ENCODE results near the gene CD300A. TPM values are rescaled to one million over a fixed set of nuclear protein-coding genes. Genes with fewer than 3 reads are reported as not detected.

CD300A gene
- polyA plus RNA-seq, 1 donor (not counting 4 experiments of a cell fraction or from before 2014, with no cell fraction given), result 0.07 TPM

GRCh38 chr17:74449306-74449705, 17.1 kb upstream of the CD300A start:
- Histone ChIP-seq H3K4me3 (ENCODE audit: control insufficient read depth in 2 of 3, extremely low read depth in 1 of 3, insufficient read depth in 2 of 3, low read depth in 1 of 3, low read length in 3 of 3) (no peak overlapping the region), H3K4me2 (ENCODE audit: control insufficient read depth, extremely low read depth, insufficient read depth, low read depth, low read length) (no peak overlapping the region), H3K9ac (ENCODE audit: control insufficient read depth, extremely low read depth, insufficient read depth, low read length) (no peak overlapping the region), H3K9me3 (ENCODE audit: control insufficient read depth, low read depth, low read length) (no peaks in the 10 kb centered on the region), H3K27ac (ENCODE audit: control insufficient read depth, insufficient read depth, low read length) (no peak overlapping the region), H3K36me3 (ENCODE audit: control insufficient read depth in 2 of 2, extremely low read depth in 1 of 2, insufficient read depth in 2 of 2, low read length in 2 of 2) (peaks cover 0 to 1% of the 10 kb centered on the region in 2 experiments), H2AFZ (ENCODE audit: control insufficient read depth, low read length) (no peak overlapping the region), H3K79me2 (ENCODE audit: control insufficient read depth, insufficient read depth, low read length) (no peaks in the 10 kb centered on the region), H3K27me3 (ENCODE audit: control insufficient read depth, extremely low read depth, insufficient read depth, low read length) (peaks cover 20% of the 10 kb centered on the region), H3K4me1 (ENCODE audit: control insufficient read depth, extremely low read depth, insufficient read depth, low read length) (peaks cover 7% of the 10 kb centered on the region), H3K9me1 (ENCODE audit: control insufficient read depth, extremely low read depth, insufficient read depth, low read length) (no peaks in the 10 kb centered on the region), H4K20me1 (ENCODE audit: control insufficient read depth, extremely low read depth, insufficient read depth, low read length) (no peaks in the 10 kb centered on the region)
- TF ChIP-seq EZH2 (IDR thresholded peaks at IDR 0.05; ENCODE audit: low read length) (no peak), CTCF (optimal IDR thresholded peaks at IDR 0.05 in 1 of 3, IDR thresholded peaks at IDR 0.05 in 1 of 3, conservative IDR thresholded peaks at IDR 0.05 in 1 of 3; ENCODE audit: extremely low read depth in 1 of 3, insufficient read depth in 2 of 3, low read length in 3 of 3) (no peak)
- FAIRE-seq, result no peak
- no peak for DNase-seq (ENCODE audit: low read depth, low spot score)
- dilution Hi-C loops (cut with MboI; ENCODE audit: extremely low pct_ligation_motif_present, low sequenced_read_pairs), result no loop called here

GRCh38 chr17:74449773-74450172, 16.7 kb upstream of the CD300A start:
- no peak overlapping the region for H3K9ac ChIP-seq (ENCODE audit: control insufficient read depth, extremely low read depth, insufficient read depth, low read length)
- no peak for DNase-seq (ENCODE audit: low read depth, low spot score)
- H2AFZ ChIP-seq (ENCODE audit: control insufficient read depth, low read length), result no peak overlapping the region
- dilution Hi-C loops (cut with MboI; ENCODE audit: extremely low pct_ligation_motif_present, low sequenced_read_pairs), result no loop called here
- H3K79me2 ChIP-seq (ENCODE audit: control insufficient read depth, insufficient read depth, low read length), result no peaks in the 10 kb centered on the region
- no peaks in the 10 kb centered on the region for H3K9me3 ChIP-seq (ENCODE audit: control insufficient read depth, low read depth, low read length)
- peaks cover 0 to 1% of the 10 kb centered on the region in 2 experiments for H3K36me3 ChIP-seq (ENCODE audit: control insufficient read depth in 2 of 2, extremely low read depth in 1 of 2, insufficient read depth in 2 of 2, low read length in 2 of 2)
- H3K27ac ChIP-seq (ENCODE audit: control insufficient read depth, insufficient read depth, low read length), result no peak overlapping the region
- no peak for FAIRE-seq
- TF ChIP-seq EZH2 (IDR thresholded peaks at IDR 0.05; ENCODE audit: low read length) (no peak), CTCF (optimal IDR thresholded peaks at IDR 0.05 in 1 of 3, IDR thresholded peaks at IDR 0.05 in 1 of 3, conservative IDR thresholded peaks at IDR 0.05 in 1 of 3; ENCODE audit: extremely low read depth in 1 of 3, insufficient read depth in 2 of 3, low read length in 3 of 3) (no peak)
- H3K27me3 ChIP-seq (ENCODE audit: control insufficient read depth, extremely low read depth, insufficient read depth, low read length), result peaks cover 23% of the 10 kb centered on the region
- H3K4me3 ChIP-seq (ENCODE audit: control insufficient read depth in 2 of 3, extremely low read depth in 1 of 3, insufficient read depth in 2 of 3, low read depth in 1 of 3, low read length in 3 of 3), result no peak overlapping the region
- H3K9me1 ChIP-seq (ENCODE audit: control insufficient read depth, extremely low read depth, insufficient read depth, low read length), result no peaks in the 10 kb centered on the region
- no peaks in the 10 kb centered on the region for H4K20me1 ChIP-seq (ENCODE audit: control insufficient read depth, extremely low read depth, insufficient read depth, low read length)
- peaks cover 10% of the 10 kb centered on the region for H3K4me1 ChIP-seq (ENCODE audit: control insufficient read depth, extremely low read depth, insufficient read depth, low read length)
- no peak overlapping the region for H3K4me2 ChIP-seq (ENCODE audit: control insufficient read depth, extremely low read depth, insufficient read depth, low read depth, low read length)
